Right renal cortex interstitium (tissue), 3 donors: ENCODE data around the gene EML1. TPM values are rescaled to one million over a fixed set of nuclear protein-coding genes. Genes with fewer than 3 reads are reported as not detected.

Experiments
- DNase-seq, 3 donors: peaks; one replicate each; pipeline ENCODE4 v3.0.0-alpha.2; 2013; ENCODE audit warnings: low read depth in 3 of 3, low spot score in 2 of 3
- polyA plus RNA-seq, 3 donors: library from polyadenylated mRNA; unstranded; fragments of 120-200 nt; gene quantifications; one replicate each; pipeline ENCODE4 v1.2.1, GENCODE V29; 2013; ENCODE audit not compliant: insufficient read length in 3 of 3

EML1 gene
- polyA plus RNA-seq, 3 donors, result 37.6 to 44.8 (median 38.0) TPM

DNA sequence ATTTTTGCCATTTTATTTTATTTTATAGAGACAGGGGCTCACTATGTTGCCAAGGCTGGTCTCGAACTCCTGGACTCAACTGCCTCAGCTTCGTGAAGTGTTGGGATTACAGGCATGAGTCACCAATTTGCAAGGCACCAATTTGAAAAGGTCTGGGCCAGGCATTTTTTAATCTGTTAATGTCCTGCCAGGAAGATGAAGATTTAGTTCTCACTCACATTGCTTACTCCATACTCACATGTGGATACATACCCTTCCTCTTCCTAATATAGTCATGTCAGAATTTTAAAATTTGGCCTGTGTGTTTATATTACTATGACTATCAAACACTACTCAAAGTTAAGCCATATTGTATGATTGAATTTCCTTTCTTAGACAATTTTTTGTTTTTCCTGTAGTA is 15.3 kb upstream of the EML1 start:
- no peak for DNase-seq

DNA sequence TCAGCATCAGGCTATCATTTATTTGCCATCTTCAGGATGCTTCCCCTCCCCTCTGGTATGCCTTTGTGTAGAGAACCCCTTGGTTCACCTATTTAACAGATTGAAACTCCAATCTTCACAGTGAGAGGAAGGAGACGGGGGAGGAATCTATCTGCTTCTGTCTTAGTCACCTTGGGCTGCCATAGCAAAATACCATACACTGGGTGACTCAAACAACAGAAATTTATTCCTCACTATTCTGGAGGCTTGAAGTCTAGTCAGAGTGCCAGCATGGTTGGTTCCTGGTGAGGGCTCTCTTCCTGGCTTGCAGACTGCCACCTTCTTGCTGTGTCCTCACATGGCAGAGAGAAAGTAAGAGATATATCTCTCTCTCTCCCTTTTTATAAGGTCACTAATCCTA is 13.5 kb upstream of the EML1 start:
- no peak for DNase-seq

DNA sequence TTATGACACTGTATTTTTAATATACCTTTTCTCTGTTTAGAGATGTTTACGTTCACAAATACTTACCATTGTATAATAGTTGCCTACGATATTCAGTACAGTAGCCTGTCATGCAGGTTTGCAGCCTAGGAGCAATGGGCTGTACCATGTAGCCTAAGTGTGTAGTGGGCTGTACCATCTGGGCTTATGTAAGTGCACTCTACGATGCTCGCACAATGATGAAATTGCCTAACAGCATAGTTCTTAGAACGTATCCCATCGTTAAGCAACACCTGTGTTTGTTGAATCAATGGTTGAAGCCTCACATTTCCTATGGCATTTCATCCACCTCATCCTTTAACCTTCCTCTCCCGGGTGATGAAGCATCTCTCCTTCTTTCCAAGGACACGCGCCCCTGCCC is 12.5 kb upstream of the EML1 start:
- DNase-seq, result no peak

DNA sequence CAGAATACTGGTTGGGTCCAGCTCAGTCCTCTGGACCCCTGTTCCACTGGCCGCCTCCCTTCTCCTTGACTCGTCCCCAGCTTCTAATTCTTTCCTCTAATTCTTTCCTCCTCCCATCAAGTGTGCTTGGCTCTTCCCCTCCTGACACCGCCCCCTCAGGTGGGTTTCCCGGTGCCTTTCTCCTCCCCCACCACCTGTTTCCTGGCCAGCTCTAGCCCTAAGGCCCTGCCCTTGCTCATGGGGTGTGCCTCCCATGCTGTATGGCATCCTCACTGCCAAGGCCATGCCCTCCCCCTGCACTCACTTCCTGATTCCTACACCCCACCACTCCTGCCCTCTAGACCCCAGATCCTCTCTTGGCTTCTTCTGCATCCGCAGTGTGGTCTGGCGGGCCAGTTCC is 12.1 kb upstream of the EML1 start:
- DNase-seq, result no peak

DNA sequence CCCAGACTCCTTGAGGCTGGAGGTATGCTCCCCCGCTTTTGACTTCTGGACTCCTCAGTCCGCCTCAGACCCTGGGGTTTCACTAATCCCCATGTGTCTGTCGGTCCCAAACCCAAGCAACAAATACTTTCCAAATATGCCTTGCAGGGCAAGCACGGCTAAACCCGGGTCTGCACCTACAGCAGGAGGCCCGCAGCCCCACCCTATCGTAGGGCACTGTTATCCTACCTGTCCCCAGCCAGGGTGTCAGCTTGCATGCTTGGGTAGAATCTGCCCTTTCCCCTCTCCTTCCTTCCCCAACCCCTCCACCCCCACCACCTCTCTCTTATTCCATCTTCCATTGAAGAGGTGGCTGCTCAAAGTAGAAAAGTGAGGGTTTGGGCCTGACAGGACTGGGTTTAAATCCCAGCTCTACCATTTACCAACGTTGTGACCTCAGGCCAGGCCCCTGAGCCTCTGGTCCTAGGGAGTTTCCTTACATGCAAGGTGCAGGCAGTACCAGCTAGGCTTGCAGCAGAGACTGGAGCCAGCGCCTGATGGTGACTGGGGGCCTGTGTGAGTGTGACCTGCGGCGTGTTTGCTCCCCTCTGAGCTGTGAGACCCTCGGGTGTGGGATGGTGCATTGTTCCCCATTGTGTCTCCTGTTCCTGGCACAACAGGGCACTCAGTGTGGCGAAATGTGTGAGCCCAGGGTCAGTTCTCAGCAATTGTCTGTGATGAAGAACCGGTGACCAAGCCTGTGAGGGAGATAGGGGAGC is 11.2 kb upstream of the EML1 start:
- no peak for DNase-seq

DNA sequence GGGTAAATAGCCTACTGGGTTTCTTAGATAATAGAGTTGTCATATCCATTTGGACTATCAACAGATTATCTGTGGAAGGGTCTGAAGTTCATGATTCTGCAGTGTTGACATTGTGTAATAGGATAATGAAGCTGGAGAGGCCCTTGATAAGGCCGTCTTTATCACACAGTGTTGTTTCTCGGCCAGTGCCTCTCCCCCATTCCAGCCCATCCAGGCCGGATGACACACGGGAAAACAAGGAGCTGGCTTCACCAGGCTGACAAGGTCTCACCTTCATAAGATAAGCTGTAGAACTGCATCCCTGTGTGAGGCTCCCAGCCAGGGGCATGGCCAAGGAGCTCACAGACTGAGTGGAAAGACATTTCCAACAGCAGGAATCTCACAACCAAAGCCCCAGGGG is 8.7 kb upstream of the EML1 start:
- no peak for DNase-seq

DNA sequence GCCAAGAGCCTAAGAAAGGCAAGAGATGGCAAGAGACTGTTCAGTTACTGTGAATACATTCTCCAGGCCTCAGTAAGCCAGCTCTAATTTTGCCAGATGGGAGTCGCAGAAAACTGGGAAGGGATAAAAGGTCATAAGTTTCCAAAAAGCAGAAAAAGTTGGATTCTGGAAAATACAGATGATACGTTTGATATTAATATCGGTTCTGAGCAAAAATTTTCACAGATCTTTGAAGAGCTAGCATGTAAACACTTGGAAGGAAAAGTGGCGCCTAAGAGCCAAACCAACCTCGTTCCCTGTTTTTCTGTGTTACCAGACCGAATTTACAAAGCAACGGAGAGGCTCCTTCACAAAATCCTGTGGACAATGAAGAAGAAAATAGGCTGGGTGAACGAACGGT is 7.8 kb upstream of the EML1 start:
- no peak for DNase-seq

DNA sequence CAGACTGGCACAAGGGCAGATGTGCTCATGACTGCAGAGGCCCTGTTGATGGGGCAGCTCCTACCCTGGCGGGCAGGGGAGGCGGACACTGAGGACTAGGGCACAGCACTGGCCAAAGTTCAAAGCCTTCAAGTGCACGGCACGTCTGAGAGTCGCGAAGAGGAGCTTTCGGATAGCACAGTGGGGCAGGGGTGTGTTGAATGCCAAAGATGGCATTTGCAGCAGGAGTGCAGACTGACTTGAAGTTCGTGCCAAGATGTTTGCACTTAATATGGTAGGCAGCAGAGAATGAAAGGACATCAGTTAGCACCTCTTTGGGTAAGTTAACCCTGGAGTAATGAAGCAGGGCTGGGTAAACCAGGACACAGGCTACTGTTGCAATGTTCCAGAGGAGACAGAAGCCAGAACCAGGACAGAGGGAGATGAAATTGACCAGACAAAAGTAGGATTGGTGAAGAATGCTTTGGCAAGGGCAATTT is 6.7 kb upstream of the EML1 start:
- DNase-seq, result no peak

DNA sequence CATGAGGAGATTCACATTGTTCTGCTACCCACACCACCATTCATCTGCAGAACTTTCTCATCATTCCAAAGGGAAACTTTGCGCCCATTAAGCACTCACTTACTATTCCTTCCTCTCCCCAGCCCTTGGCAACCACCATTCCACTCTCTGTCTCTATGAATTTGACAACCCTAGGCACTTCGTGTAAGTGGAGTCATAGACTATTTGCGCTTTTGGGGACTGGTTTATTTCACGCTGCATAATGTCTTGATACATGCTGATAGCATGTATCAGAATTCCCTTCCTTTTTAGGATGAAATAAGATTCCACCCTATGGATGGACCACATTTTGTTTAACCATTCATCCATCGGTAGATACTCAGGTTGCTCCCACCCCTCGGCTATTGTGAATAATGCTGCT is 4.5 kb upstream of the EML1 start:
- no peak for DNase-seq

DNA sequence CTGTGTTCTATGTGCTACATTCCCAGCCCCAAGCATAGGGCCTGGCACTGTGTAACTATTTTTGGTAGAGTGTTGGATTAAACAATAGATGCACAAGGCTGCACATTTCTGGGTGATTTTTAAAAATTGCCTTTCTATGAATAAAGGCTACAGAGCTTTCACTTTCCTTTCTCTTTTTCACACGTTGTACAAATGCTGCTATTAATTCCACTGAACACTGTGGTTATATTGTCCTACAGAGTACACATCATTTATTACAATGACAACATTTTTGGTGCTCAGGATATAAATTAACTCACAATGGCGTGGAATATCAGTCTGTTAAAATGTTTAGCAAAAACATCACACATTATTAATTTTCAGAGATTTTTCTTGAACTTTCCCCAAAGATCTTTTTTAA is 3.6 kb upstream of the EML1 start:
- DNase-seq, result no peak

DNA sequence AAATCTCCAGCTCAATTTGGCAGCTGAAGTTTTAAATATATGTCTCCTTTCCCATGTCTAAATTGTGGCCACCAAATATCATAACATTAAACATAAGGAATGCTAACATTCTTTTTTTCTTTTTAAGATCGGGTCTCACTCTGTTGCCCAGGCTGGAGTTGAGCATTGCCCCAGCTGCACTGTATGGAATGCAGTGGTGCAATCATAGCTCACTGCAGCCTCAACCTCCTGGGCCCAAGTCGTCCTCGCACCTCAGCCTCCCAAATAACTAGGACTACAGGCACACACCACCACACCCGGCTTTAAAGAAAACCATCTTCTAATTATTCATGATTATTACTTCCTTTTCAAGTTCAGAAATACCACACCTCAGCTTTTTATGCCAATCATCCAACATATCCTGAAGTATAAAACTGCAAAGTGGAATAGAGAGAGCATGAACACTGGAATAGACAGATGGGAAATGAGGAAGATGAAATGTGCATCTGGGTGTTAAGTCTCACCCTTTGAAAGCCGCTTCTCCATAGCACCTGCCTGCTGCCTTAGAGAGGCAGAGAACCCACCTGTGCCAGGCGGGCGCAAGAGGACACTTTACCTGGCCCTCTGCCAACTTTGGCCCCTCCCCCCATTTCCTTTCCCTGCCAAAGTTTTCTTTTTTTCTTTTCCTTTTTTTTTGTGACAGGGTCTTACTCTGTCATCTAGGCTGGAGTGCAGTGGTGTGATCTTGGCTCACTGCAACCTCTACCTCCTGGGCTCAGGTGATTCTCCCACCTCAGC is 2.8 kb upstream of the EML1 start:
- DNase-seq, result no peak

DNA sequence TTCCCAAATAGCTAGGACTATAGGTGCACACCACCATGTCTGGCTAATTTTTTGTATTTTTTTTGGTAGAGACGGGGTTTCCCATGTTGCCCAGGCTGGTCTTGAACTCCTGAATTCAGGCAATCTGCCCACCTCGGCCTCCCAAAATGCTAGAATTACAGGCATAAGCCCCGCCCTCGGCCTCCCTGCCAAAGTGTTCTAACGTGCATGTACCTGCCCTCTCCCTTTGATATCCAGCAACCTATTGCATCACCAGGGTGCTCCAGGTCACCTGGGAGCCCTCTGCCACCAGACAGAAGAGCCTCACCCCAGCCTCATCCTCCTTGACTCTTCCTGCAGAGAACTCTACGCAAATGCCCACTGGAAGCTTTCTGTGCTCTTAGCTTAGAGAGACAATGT is 2.2 kb upstream of the EML1 start:
- DNase-seq, result no peak

DNA sequence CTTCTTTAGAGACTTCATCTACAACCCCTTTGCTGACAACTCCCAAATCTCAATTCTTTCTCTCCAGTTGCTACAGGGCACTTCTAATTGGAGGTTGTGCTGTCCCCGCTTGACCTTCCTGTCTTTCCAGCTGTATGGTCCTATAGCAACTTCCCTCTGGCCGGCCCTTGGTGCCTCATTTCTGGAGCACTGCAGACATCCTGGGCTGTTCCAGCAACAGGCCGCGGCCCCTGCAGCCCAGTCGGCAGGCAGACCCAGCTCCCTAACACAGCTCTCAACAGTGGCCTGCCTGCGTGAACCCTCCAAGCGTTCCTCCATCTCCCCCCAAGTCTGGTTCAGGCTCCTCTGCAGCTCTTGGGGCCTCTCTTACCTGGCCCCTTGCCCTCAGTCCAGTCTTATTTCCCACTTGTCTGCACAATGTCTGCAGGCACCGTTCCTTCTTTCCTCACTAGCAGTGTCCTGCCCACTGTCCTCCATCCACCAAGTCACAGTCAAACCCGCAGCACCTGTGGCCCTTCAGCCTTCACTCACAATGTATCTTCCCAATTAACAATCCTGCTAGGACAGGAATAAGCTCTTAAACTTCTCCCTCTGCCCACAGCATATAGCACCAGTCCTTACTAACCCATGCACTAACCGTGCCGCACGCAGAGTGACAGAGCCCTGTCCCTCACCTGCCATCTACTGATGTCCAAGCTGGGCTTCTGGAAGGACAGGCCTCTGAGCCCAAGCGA is 1.6 kb upstream of the EML1 start:
- no peak for DNase-seq

DNA sequence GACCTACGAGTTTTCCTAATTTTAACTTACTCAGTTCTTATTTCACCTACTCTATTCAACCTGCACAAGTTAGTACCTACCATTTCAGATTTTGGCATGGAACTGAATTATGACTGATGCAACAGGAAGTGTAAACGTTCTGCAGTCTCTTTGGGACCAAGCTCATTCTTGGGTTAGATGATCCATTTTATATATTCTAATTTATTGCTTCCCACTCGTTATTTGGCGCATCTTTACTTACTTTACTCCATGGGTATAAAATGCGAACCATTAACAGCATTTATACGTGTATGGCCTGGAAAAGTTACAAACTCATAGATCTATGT is 1.0 kb upstream of the EML1 start:
- no peak for DNase-seq

DNA sequence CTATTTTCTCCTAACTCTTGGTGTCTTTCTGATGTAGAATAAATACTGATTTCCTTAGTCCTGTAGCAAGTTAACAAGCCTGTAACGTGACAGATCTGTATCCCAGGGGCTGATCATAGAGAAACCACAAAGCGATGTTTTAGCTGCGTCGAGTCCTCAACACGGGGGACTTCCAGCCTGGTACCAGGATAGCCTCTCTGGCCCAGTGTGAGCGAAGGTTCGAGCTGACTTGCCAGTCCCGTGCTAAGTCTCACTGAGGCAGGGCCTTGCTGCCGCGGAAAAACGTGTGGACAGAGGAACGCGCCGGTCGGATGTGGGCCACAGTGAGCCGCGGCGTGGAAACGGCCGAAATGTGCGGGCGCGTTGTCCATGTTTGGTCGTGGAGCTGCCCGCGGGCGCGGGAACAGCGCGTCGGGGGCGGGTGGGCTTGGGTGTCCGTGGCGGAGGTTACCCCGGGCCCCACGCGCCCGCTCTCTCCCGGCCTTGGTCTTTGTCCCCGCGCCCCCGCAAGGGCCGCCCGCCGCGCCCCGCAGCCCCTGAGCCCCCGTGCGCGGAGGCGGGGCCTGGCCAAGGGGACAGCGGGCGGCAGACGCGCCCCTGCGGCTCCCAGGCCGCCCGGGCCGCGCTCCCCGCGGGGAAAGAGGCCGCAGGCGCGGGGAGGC is 531 bp upstream of the EML1 start:
- no peak for DNase-seq

DNA sequence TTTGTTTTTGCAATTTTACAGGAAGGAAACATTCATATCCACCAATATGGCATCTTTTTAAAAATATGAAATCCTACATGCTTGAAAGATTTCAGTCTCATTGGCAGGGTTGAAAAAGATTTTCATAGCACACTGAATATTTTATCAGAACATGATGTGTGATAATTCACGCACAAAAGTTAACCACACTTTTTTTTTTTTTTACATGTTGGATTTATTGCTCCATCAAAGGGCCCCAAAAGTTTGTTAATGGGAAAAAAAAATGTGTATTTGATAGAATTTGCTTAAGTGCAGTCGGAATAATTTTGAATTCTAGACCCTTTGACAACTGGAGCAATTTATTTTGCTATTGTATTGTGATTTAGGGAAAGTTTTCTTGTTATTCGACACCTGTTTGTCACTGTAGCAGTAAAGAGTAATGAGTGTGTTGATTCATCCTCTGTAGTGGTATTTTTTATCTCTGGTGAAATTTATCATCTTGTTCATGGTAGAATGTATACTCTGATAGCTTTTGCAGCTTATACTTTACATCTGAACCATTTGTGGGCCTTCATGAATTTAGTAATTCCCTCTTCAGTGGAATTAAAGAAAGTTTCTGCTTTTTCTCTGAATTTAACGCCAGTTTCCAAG is 1.1 kb downstream of the EML1 start:
- no peak for DNase-seq

DNA sequence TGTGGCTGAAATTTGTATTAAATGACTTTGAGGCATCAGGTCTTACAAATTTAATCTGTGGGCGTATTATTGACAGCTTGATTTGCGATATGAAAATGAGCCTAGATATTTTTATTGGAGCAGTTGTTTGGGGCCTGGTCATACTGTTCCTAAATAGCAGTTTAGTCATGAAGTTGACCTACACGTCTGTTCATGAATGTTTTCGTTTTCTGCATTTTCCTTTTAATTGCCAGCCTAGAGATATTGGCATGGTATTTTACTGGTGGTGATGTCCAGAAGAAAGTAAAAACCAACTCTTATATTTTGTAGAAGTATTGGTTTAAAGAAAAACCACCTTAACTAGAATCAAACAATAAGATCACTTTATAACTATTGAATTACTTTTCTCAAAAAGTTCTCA is 1.8 kb downstream of the EML1 start:
- no peak for DNase-seq

DNA sequence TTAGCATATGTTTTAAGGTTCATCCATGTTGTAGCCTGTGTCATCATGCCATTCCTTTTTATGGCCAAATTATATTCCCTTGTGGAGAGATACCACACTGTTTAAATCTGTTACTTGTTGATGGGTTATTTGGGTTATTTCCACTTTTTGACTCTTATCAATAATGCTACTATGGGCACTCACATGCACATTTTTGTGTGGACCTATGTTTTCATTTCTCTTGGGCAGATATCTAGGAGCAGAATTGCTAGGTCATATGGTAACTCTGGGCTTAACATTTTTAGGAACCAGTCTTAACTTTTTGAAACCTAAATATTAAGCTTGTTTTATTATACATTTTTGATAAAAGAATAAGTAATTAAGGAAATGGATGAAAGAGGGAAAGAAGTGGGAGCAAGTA is 4.0 kb downstream of the EML1 start:
- no peak for DNase-seq

DNA sequence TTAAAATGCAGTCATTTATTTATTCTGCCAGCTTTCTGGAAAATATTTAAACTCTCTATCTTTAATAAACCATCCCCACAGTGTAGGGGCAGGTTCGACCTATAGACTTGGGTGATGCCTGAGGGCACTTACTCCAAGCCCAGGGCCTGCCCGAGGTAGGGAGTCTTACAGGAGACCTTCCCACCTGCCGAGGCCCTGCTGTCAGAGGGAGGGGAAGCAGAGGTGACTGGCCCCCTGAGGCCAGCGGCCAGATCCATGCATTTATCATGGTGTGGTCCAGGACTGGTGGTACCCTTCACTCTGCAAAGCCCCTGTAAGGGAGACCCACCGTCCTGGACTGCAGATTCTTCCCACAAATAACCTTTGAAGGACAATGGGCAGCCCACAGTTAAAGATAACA is 7.6 kb downstream of the EML1 start:
- no peak for DNase-seq

DNA sequence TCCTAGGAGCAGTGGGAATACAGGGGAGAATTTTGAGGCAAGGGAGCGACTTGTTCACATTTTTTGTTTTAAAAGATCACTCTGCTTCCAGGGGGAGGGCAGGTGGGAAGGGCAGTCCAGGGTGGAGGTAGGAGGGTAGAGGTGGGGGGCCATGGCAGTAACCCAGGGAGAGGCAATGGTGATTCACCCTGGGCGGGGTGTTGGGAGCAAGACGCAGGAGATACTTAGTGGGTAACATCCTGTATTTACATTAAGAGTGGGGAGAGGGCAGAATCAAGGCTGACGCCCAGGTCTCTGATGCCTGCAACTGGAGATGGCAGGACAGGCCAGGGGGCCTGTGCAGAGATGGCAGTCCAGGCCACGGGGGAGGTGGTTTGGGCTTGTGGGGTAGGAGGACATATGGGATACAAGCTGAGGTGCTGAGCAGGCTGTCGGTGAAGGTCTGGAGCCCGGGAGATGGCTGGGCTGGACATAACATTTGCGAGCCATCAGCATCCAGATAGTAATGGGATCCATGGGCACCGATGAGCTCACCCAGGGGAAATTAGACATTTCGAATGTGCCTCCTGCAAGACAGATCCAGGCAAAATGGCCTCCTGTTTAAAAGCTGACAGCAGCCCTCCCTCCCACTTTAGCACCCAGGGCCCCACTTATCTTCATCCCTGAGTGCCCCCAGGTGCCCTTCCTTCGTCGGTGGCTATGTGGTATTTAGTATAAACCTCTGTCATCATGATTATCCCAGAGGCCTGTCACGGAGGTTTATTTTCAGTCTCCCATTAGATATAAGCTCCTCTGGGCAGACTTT is 9.3 kb downstream of the EML1 start:
- DNase-seq, result no peak
